ENCODE measurements around the gene ELP6. TPM values are rescaled to one million over a fixed set of nuclear protein-coding genes. Genes with fewer than 3 reads are reported as not detected.

Gene ELP6
- total and polyA plus RNA-seq, 2 experiments from 2014 or later, result 34.4 to 37.3 TPM

- no peak for DNase-seq (ENCODE audit: low spot score)
Measured at GRCh38 chr3:47553407-47553806, 39.9 kb upstream of the ELP6 start.

DNA sequence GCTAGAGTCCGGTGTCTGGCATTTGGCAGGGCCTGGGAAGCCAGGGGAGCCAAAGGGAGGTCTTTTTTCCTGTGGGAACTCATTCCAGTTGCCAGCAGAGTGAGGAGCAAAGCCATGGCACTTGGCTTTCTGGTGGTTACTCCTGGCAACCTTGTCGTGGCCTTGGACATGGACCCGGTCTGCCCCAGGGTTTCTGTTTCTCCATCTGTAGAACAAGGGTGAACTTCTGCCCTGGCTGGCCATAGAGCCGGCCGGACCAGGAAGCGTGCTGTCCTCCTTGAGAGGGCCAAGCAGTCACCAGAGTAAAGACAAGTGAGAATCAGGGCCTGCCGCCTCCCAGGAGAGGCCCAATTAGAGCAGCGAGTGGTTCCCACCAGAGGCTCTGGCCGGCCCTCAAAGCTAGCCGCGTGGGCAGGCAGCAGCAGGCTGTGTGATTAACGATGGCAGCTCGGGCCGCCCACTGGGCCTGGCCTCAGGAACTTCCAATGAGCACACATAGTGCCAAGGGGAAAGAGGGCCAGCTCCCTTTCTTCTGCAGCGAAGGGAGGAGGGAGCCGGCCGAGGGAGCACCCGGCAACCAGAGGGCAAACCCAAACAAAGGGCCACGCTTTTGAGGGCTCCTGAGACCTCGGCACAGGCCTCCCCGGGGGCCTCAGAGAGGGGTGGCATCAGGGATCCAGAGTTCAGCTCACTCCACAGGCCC is 29.1 kb upstream of the ELP6 start:
- DNase-seq (ENCODE audit: low spot score), result no peak
- H3K4me3 ChIP-seq, result no peak overlapping the region
- no peak overlapping the region for H3K27ac ChIP-seq
- H3K4me1 ChIP-seq (ENCODE audit: insufficient read depth), result no peaks in the 10 kb centered on the region
- no peak overlapping the region for H2AFZ ChIP-seq
- no peaks in the 10 kb centered on the region for H3K27me3 ChIP-seq
- no peaks in the 10 kb centered on the region for H3K9me3 ChIP-seq (ENCODE audit: low read depth)
- H3K9me2 ChIP-seq (replicated peaks; ENCODE audit: insufficient read depth), result no peaks in the 10 kb centered on the region
- 77% methylated on average over 20 of the region's 21 CpGs for WGBS (ENCODE audit: low lambda C conversion rate, missing lambda C conversion rate)
- H3K36me3 ChIP-seq (replicated peaks; ENCODE audit: insufficient read depth, low read depth), result no peaks in the 10 kb centered on the region
- H3K4me2 ChIP-seq, result no peak overlapping the region
- no peak for TF ChIP-seq CTCF (IDR thresholded peaks at IDR 0.05; ENCODE audit: poor library complexity)
- no peak for TF ChIP-seq EZH2 (IDR thresholded peaks at IDR 0.05; ENCODE audit: borderline replicate concordance)
- no peak for TF ChIP-seq EZH2phosphoT487 (IDR thresholded peaks at IDR 0.05; ENCODE audit: low read depth, severe bottlenecking, unreplicated experiment)
- no peaks in the 10 kb centered on the region for H4K20me1 ChIP-seq (ENCODE audit: insufficient read depth, poor library complexity, severe bottlenecking)
- no peaks in the 10 kb centered on the region for H3K79me2 ChIP-seq

More at GRCh38 chr3:47553407-47553806, 39.9 kb upstream of the ELP6 start:
- H3K79me2 ChIP-seq, result no peaks in the 10 kb centered on the region
- no peaks in the 10 kb centered on the region for H3K4me1 ChIP-seq (ENCODE audit: insufficient read depth)
- H3K27ac ChIP-seq, result no peak overlapping the region
- no peak overlapping the region for H3K4me3 ChIP-seq
- H2AFZ ChIP-seq, result no peak overlapping the region
- no peaks in the 10 kb centered on the region for H3K36me3 ChIP-seq (replicated peaks; ENCODE audit: insufficient read depth, low read depth)
- H3K9me2 ChIP-seq (replicated peaks; ENCODE audit: insufficient read depth), result no peaks in the 10 kb centered on the region
- TF ChIP-seq CTCF (IDR thresholded peaks at IDR 0.05; ENCODE audit: poor library complexity), result no peak
- no peak for TF ChIP-seq EZH2phosphoT487 (IDR thresholded peaks at IDR 0.05; ENCODE audit: low read depth, severe bottlenecking, unreplicated experiment)
- no peak for TF ChIP-seq EZH2 (IDR thresholded peaks at IDR 0.05; ENCODE audit: borderline replicate concordance)
- no peak overlapping the region for H3K4me2 ChIP-seq
- H3K27me3 ChIP-seq, result no peaks in the 10 kb centered on the region
- no peaks in the 10 kb centered on the region for H4K20me1 ChIP-seq (ENCODE audit: insufficient read depth, poor library complexity, severe bottlenecking)
- no peaks in the 10 kb centered on the region for H3K9me3 ChIP-seq (ENCODE audit: low read depth)
- 78% methylated on average over 7 of the region's 7 CpGs for WGBS (ENCODE audit: low lambda C conversion rate, missing lambda C conversion rate)

DNA sequence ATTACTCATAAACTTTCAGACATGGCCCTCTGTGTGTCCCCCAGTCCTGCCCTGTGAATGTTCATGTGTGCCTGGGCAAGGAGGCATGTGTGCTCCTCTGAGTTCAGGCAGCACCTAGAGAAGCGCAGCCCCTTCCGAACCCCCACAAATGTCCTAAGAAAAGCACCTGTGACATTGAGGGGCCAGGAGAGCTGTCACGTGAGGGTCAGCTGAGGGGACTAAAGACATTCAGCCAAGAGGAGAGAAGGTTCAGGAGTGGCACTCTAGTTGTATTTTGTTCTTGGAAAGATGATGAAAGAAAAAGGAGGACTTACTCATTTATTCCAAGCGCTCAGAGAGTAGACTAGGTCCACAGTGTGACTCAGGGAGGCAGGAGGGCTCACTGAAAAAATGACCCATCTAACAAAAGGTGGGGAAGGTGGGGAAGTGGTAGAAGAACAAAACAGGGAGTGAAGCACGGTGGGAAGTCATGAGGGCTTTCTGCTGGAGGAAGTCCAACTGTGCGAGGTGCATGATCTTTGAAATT is 28.1 kb upstream of the ELP6 start:
- Histone ChIP-seq H3K79me2 (no peaks in the 10 kb centered on the region), H3K4me3 (no peak overlapping the region), H3K4me1 (ENCODE audit: insufficient read depth) (no peaks in the 10 kb centered on the region), H3K27ac (no peak overlapping the region), H3K9me3 (ENCODE audit: low read depth) (no peaks in the 10 kb centered on the region), H2AFZ (no peak overlapping the region), H3K36me3 (replicated peaks; ENCODE audit: insufficient read depth, low read depth) (no peaks in the 10 kb centered on the region), H3K4me2 (no peak overlapping the region), H3K9me2 (replicated peaks; ENCODE audit: insufficient read depth) (no peaks in the 10 kb centered on the region), H3K27me3 (no peaks in the 10 kb centered on the region), H4K20me1 (ENCODE audit: insufficient read depth, poor library complexity, severe bottlenecking) (no peaks in the 10 kb centered on the region)
- DNase-seq (ENCODE audit: low spot score), result no peak
- WGBS (ENCODE audit: low lambda C conversion rate, missing lambda C conversion rate), result 58% methylated on average over 6 of the region's 6 CpGs
- TF ChIP-seq EZH2 (IDR thresholded peaks at IDR 0.05; ENCODE audit: borderline replicate concordance) (no peak), EZH2phosphoT487 (IDR thresholded peaks at IDR 0.05; ENCODE audit: low read depth, severe bottlenecking, unreplicated experiment) (no peak), CTCF (IDR thresholded peaks at IDR 0.05; ENCODE audit: poor library complexity) (no peak)
